ENCODE results near the gene FAM120B. TPM values are rescaled to one million over a fixed set of nuclear protein-coding genes. Genes with fewer than 3 reads are reported as not detected.

FAM120B gene
- total RNA-seq, 1 donor from 2014 or later, result 20.5 TPM

GRCh38 chr6:170443151-170443662 lies 136.6 kb downstream of the FAM120B start:
- DNase-seq, result no peak
- intact Hi-C loops (cut with micrococcal nuclease), result no loop called here
- no peak for ATAC-seq

- ATAC-seq (no peak), DNase-seq (no peak)
- intact Hi-C loops (cut with micrococcal nuclease), result no loop called here
These were observed 137.6 kb downstream of the FAM120B start for GRCh38 chr6:170444056-170444591.

- DNase-seq, result no peak
- ATAC-seq, result no peak
- intact Hi-C loops (cut with micrococcal nuclease), result no loop called here
These were observed 138.3 kb downstream of the FAM120B start for GRCh38 chr6:170444811-170445211.

- intact Hi-C loops (cut with micrococcal nuclease), result no loop called here
- DNase-seq (no peak), ATAC-seq (peak; percentile 88)
These were observed 138.9 kb downstream of the FAM120B start for GRCh38 chr6:170445487-170445886.

GRCh38 chr6:170445971-170446370 lies 139.4 kb downstream of the FAM120B start:
- intact Hi-C loops (cut with micrococcal nuclease), result no loop called here
- DNase-seq (no peak), ATAC-seq (peak; percentile 49)

- DNase-seq (no peak), ATAC-seq (no peak)
- intact Hi-C loops (cut with micrococcal nuclease), result no loop called here
These were observed 140.4 kb downstream of the FAM120B start for GRCh38 chr6:170446841-170447560.

- no peak for ATAC-seq
- no peak for DNase-seq
- intact Hi-C loops (cut with micrococcal nuclease), result no loop called here
These were observed 141.0 kb downstream of the FAM120B start for GRCh38 chr6:170447561-170447930.

- ATAC-seq, result no peak
- DNase-seq, result no peak
- intact Hi-C loops (cut with micrococcal nuclease), result no loop called here
These were observed 141.8 kb downstream of the FAM120B start for GRCh38 chr6:170448317-170448716.

GRCh38 chr6:170448751-170449630 lies 142.4 kb downstream of the FAM120B start:
- DNase-seq, result no peak
- intact Hi-C loops (cut with micrococcal nuclease), result no loop called here
- ATAC-seq, result no peak

- ATAC-seq (no peak), DNase-seq (no peak)
- intact Hi-C loops (cut with micrococcal nuclease), result no loop called here
These were observed 143.5 kb downstream of the FAM120B start for GRCh38 chr6:170449835-170450753.

GRCh38 chr6:170450916-170451761 lies 144.6 kb downstream of the FAM120B start:
- ATAC-seq (peak; percentile 49), DNase-seq (no peak)
- intact Hi-C loops (cut with micrococcal nuclease), result no loop called here

- ATAC-seq, result no peak
- intact Hi-C loops (cut with micrococcal nuclease), result no loop called here
- no peak for DNase-seq
These were observed 145.4 kb downstream of the FAM120B start for GRCh38 chr6:170451762-170452651.

GRCh38 chr6:170452767-170453545 lies 146.4 kb downstream of the FAM120B start:
- intact Hi-C loops (cut with micrococcal nuclease), result no loop called here
- no peak for DNase-seq
- no peak for ATAC-seq

GRCh38 chr6:170453586-170454511 lies 147.3 kb downstream of the FAM120B start:
- intact Hi-C loops (cut with micrococcal nuclease), result no loop called here
- no peak for ATAC-seq
- DNase-seq, result no peak

- DNase-seq, result peak; percentile 66
- intact Hi-C loops (cut with micrococcal nuclease), result no loop called here
- peak; percentile 69 for ATAC-seq
These were observed 148.1 kb downstream of the FAM120B start for GRCh38 chr6:170454512-170455285.

Measured in left ventricle myocardium superior (tissue), 1 donor.